ENCODE measurements around the gene B4GALT5. TPM values are rescaled to one million over a fixed set of nuclear protein-coding genes. Genes with fewer than 3 reads are reported as not detected.

The B4GALT5 gene
- total RNA-seq, 3 donors from 2014 or later: 52.4 to 65.1 (median 60.2) TPM

DNA sequence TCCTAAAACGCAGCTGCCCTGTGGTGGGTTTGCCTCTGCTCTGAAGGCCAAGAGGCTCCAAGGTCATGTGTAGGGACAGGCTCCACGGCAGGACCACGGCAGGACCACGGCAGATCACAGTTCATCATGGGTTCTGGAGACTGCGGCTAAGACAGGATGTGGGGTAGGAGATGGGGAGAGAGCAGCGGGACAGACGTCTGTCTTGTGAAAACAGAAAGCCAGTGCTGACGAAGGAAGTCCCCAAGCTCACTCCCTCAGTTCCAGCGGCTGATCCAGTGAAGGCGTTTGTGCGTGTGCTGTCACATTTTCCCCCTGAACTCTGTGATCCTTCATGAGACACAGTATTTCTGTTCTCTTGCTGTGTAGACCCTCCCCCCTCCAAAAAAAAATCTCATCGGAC, 77.8 kb downstream of the B4GALT5 start:
- H3K4me1 ChIP-seq (ENCODE audit: low read depth): peaks cover 21% of the 10 kb centered on the region

DNA sequence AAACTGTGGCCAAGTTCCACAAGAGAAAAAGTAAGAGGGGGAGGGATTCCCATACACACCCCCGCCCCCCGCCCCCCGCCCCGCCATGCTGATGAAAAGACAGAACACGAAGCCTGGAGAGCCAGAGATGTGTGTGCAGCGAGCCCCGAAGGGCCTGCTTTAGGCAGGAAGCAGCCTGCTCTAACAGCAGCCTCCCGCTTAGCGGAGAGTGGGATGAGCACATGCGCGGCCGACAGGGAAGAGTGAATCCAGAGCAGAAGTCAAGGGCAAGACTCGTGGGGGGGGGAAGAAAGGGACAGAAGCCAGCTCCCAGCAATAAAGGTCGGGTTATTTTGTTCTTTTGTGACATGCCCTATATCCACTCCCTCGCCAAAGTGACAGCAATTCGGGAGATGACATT, 78.5 kb downstream of the B4GALT5 start:
- intact Hi-C loops (cut with DNase I, micrococcal nuclease): loop anchor here in 1 of 2 donors (10.0 kb wide), 1 partner anchor 80 kb away; the partner anchor contains the start of gene B4GALT5
- H3K4me1 ChIP-seq (ENCODE audit: low read depth): peaks cover 21% of the 10 kb centered on the region
- no peak overlapping the region for H3K4me3 ChIP-seq
- ATAC-seq (peak; percentile 62), DNase-seq (peak; percentile 66 to 79 (median 76))
- no peaks in the 10 kb centered on the region for H3K36me3 ChIP-seq (ENCODE audit: low read depth)
- TF ChIP-seq, protein P1, sequence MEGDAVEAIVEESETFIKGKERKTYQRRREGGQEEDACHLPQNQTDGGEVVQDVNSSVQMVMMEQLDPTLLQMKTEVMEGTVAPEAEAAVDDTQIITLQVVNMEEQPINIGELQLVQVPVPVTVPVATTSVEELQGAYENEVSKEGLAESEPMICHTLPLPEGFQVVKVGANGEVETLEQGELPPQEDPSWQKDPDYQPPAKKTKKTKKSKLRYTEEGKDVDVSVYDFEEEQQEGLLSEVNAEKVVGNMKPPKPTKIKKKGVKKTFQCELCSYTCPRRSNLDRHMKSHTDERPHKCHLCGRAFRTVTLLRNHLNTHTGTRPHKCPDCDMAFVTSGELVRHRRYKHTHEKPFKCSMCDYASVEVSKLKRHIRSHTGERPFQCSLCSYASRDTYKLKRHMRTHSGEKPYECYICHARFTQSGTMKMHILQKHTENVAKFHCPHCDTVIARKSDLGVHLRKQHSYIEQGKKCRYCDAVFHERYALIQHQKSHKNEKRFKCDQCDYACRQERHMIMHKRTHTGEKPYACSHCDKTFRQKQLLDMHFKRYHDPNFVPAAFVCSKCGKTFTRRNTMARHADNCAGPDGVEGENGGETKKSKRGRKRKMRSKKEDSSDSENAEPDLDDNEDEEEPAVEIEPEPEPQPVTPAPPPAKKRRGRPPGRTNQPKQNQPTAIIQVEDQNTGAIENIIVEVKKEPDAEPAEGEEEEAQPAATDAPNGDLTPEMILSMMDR (IDR thresholded peaks at IDR 0.05): no peak
- H3K9me3 ChIP-seq: no peaks in the 10 kb centered on the region

More for the DNA sequence above, 77.8 kb downstream of the B4GALT5 start:
- H3K4me3 ChIP-seq: no peak overlapping the region
- TF ChIP-seq, protein P1 (IDR thresholded peaks at IDR 0.05): no peak
- H3K36me3 ChIP-seq (ENCODE audit: low read depth): no peaks in the 10 kb centered on the region
- no peak for DNase-seq
- no peaks in the 10 kb centered on the region for H3K9me3 ChIP-seq
- intact Hi-C loops (cut with DNase I, micrococcal nuclease): loop anchor here in 1 of 2 donors (10.0 kb wide), 1 partner anchor 79 kb away; the partner anchor contains the start of gene B4GALT5
- no peak for ATAC-seq

DNA sequence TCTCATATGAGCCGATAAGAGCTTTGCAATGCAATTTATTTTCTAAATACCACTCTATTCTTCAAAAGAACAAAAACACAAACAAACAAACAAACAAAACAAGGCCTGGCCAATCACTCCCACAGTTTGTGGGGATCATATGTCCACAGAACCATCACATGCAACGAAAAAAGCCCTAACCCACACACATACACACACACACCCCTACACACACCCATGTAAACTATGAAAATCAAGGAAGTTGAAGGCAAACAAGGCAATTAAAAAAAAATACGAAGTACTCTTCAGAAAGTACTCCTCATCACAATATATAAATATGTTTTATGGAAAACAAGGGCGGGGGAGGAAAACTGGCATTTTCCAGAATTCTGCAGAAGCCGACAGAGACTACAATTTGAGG, 79.6 kb downstream of the B4GALT5 start:
- TF ChIP-seq, protein P1 (IDR thresholded peaks at IDR 0.05): no peak
- no peaks in the 10 kb centered on the region for H3K36me3 ChIP-seq (ENCODE audit: low read depth)

DNA sequence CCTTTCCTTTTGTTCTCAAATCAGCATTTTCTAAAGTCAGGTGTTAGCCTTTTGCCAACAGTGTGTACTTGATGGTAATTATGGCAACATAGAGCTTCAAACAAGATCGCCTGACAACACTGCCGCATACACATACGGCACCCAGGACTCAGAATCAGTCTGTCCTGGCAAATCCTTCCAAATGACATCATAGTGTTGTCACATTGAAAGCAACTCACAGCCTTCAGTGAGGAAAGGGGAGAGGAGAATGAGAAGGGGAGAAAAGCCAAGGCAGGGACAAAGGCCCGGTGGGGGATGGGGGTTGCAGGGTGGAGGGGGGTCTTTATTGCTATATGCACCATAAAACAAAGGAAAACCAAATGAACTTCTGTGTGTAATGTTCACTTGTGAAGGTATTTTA, 80.0 kb downstream of the B4GALT5 start:
- ATAC-seq (no peak), DNase-seq (no peak)
- H3K36me3 ChIP-seq (ENCODE audit: low read depth): no peaks in the 10 kb centered on the region
- intact Hi-C loops (cut with DNase I, micrococcal nuclease): loop anchor here in 1 of 2 donors (10.0 kb wide), 1 partner anchor 81 kb away; the partner anchor contains the start of gene B4GALT5
- no peaks in the 10 kb centered on the region for H3K9me3 ChIP-seq
- no peak overlapping the region for H3K4me3 ChIP-seq
- H3K4me1 ChIP-seq (ENCODE audit: low read depth): peaks cover 21% of the 10 kb centered on the region
- TF ChIP-seq, protein P1 (IDR thresholded peaks at IDR 0.05): no peak

More for the DNA sequence above, 79.6 kb downstream of the B4GALT5 start:
- H3K9me3 ChIP-seq: no peaks in the 10 kb centered on the region
- H3K4me3 ChIP-seq: no peak overlapping the region
- intact Hi-C loops (cut with DNase I, micrococcal nuclease): loop anchor here in 1 of 2 donors (10.0 kb wide), 1 partner anchor 81 kb away; the partner anchor contains the start of gene B4GALT5
- ATAC-seq (peak; percentile 56), DNase-seq (peak in 1 of 3 donors; percentile 44)
- peaks cover 21% of the 10 kb centered on the region for H3K4me1 ChIP-seq (ENCODE audit: low read depth)

DNA sequence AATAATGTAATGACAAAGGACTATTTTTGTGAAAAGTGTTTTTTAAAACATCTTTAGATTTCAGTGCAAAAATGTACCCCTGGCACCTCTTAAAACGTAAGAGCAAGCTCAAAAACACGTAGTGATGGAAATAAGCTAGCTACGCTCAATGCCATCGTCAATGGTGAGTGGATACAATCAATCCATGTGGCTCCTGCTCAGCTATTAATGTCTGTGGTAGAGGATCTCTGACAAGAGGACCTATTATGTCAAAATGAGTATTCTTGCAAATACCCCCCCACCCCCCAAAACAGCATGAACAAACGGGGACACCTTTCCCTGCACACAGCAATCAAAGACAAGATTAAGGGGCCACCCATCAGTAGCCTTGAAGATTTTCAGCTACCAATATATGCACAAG, 80.7 kb downstream of the B4GALT5 start:
- H3K4me3 ChIP-seq: no peak overlapping the region
- no peaks in the 10 kb centered on the region for H3K36me3 ChIP-seq (ENCODE audit: low read depth)
- peaks cover 21% of the 10 kb centered on the region for H3K4me1 ChIP-seq (ENCODE audit: low read depth)
- intact Hi-C loops (cut with DNase I, micrococcal nuclease): loop anchor here in 1 of 2 donors (10.0 kb wide), 1 partner anchor 82 kb away; the partner anchor contains the start of gene B4GALT5
- DNase-seq: no peak
- TF ChIP-seq, protein P1 (IDR thresholded peaks at IDR 0.05): no peak
- no peaks in the 10 kb centered on the region for H3K9me3 ChIP-seq
- ATAC-seq: no peak

All from mucosa of descending colon (tissue), 3 donors.